ENCODE measurements around the gene PRKCA.

PRKCA gene

DNA sequence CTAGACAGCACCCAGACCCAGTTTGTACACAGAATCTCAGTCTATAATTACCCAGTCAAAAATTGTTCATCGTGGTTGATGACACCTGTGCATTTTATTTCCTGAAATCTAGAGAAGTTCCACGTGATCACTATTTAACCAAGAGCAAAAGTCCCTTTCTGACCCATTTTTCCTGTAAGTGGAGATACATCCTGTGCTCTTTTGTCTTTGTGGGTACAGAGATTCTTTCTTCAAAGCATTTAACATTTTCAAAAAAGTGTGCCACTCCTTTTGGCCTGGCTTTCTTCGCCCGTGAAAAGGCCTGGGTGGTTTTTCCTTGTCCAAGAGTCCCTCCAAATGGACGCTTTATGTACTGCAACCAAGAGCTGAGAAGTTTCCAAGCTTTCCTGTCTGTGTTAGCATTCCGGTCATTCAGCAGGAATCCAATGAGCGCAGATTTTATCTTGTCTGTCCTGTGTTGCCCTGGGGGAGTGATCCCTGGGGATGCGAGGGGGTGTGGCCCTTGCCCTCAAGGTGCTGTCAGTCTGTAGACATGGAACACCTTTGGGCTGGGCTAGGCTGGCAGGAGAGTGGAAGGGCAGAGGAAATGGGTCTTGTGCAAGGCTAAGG, 371.4 kb downstream of the PRKCA start:
- Histone ChIP-seq H3K9ac (no peak overlapping the region), H3K27ac (no peak overlapping the region), H3K4me2 (peak overlapping the region; percentile 2; the same call in 1 of the 2 replicates), H3K4me1 (ENCODE audit: low read depth, poor library complexity, severe bottlenecking) (peaks cover 14% of the 10 kb centered on the region), H3K79me2 (ENCODE audit: insufficient read depth, low read depth) (no peaks in the 10 kb centered on the region), H3K36me3 (ENCODE audit: insufficient read depth) (no peaks in the 10 kb centered on the region), H2AFZ (ENCODE audit: low read depth) (no peak overlapping the region), H4K20me1 (ENCODE audit: insufficient read depth) (no peaks in the 10 kb centered on the region), H3K27me3 (ENCODE audit: insufficient read depth, low read depth) (no peaks in the 10 kb centered on the region), H3K4me3 (IDR thresholded peaks at IDR 0.05; ENCODE audit: insufficient read depth, low read depth, low read length) (no peak overlapping the region)
- TF ChIP-seq, protein P1, sequence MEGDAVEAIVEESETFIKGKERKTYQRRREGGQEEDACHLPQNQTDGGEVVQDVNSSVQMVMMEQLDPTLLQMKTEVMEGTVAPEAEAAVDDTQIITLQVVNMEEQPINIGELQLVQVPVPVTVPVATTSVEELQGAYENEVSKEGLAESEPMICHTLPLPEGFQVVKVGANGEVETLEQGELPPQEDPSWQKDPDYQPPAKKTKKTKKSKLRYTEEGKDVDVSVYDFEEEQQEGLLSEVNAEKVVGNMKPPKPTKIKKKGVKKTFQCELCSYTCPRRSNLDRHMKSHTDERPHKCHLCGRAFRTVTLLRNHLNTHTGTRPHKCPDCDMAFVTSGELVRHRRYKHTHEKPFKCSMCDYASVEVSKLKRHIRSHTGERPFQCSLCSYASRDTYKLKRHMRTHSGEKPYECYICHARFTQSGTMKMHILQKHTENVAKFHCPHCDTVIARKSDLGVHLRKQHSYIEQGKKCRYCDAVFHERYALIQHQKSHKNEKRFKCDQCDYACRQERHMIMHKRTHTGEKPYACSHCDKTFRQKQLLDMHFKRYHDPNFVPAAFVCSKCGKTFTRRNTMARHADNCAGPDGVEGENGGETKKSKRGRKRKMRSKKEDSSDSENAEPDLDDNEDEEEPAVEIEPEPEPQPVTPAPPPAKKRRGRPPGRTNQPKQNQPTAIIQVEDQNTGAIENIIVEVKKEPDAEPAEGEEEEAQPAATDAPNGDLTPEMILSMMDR (conservative IDR thresholded peaks at IDR 0.05; ENCODE audit: low read depth, low read length), result peak; percentile 71

GRCh38 chr17:66675273-66675990, 373.0 kb downstream of the PRKCA start:
- H3K9ac ChIP-seq, result no peak overlapping the region
- H3K27me3 ChIP-seq (ENCODE audit: insufficient read depth, low read depth), result no peaks in the 10 kb centered on the region
- H3K4me3 ChIP-seq (IDR thresholded peaks at IDR 0.05; ENCODE audit: insufficient read depth, low read depth, low read length), result no peak overlapping the region
- no peak overlapping the region for H3K27ac ChIP-seq
- TF ChIP-seq, protein P1 (conservative IDR thresholded peaks at IDR 0.05; ENCODE audit: low read depth, low read length), result no peak
- no peak overlapping the region for H2AFZ ChIP-seq (ENCODE audit: low read depth)
- peaks cover 14% of the 10 kb centered on the region for H3K4me1 ChIP-seq (ENCODE audit: low read depth, poor library complexity, severe bottlenecking)
- no peaks in the 10 kb centered on the region for H3K79me2 ChIP-seq (ENCODE audit: insufficient read depth, low read depth)
- no peaks in the 10 kb centered on the region for H4K20me1 ChIP-seq (ENCODE audit: insufficient read depth)
- H3K4me2 ChIP-seq, result no peak overlapping the region
- no peaks in the 10 kb centered on the region for H3K36me3 ChIP-seq (ENCODE audit: insufficient read depth)

DNA sequence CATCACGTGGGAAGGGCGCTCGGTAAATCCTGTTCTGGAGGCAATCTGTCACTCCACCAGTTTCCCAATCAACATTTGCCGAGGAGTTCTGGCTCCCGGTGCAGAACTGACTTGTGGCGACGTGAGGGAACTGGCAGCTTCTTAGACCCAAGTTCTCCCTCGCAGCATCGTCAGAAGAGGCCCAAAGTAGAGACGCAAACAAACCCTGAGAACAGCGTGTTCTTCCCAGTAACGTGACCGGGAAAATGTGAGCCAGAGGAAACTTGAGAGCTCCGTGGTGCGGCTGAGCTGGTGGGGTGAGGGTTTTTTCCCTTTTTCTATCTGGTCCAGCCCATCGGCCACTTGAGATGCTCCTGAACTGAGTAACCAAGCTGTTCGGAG, 373.6 kb downstream of the PRKCA start:
- Histone ChIP-seq H4K20me1 (ENCODE audit: insufficient read depth) (no peaks in the 10 kb centered on the region), H3K9ac (no peak overlapping the region), H3K36me3 (ENCODE audit: insufficient read depth) (no peaks in the 10 kb centered on the region), H3K27ac (no peak overlapping the region), H2AFZ (ENCODE audit: low read depth) (no peak overlapping the region), H3K4me3 (IDR thresholded peaks at IDR 0.05; ENCODE audit: insufficient read depth, low read depth, low read length) (no peak overlapping the region), H3K27me3 (ENCODE audit: insufficient read depth, low read depth) (no peaks in the 10 kb centered on the region), H3K79me2 (ENCODE audit: insufficient read depth, low read depth) (no peaks in the 10 kb centered on the region), H3K4me1 (ENCODE audit: low read depth, poor library complexity, severe bottlenecking) (peaks cover 14% of the 10 kb centered on the region), H3K4me2 (no peak overlapping the region)
- TF ChIP-seq, protein P1 (conservative IDR thresholded peaks at IDR 0.05; ENCODE audit: low read depth, low read length), result no peak

DNA sequence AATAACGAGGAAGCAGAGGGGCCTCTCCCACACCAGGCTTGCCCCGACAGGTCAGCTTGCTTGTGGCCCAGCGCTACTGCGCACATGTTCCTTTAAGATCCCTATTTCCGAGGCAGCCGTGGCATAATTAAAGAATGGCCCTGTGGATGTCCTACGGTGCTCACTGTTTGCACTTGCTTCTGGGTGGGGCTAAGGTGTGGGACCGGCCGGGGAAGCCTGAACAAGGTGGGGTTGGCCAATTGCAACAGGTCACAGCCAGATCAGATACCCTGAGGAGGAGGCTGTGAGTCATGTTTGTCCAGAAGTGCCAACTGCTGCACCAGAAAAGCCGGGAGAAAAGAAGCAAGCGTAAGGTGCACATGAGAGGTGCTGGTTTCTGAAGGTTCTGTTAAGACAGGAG, 374.0 kb downstream of the PRKCA start:
- Histone ChIP-seq H3K27me3 (ENCODE audit: insufficient read depth, low read depth) (no peaks in the 10 kb centered on the region), H3K9ac (no peak overlapping the region), H3K79me2 (ENCODE audit: insufficient read depth, low read depth) (no peaks in the 10 kb centered on the region), H3K4me3 (IDR thresholded peaks at IDR 0.05; ENCODE audit: insufficient read depth, low read depth, low read length) (no peak overlapping the region), H2AFZ (ENCODE audit: low read depth) (no peak overlapping the region), H3K27ac (no peak overlapping the region), H3K36me3 (ENCODE audit: insufficient read depth) (no peaks in the 10 kb centered on the region), H3K4me1 (ENCODE audit: low read depth, poor library complexity, severe bottlenecking) (peaks cover 14% of the 10 kb centered on the region), H4K20me1 (ENCODE audit: insufficient read depth) (no peaks in the 10 kb centered on the region), H3K4me2 (no peak overlapping the region)
- TF ChIP-seq, protein P1 (conservative IDR thresholded peaks at IDR 0.05; ENCODE audit: low read depth, low read length), result no peak
